Chondrocyte (in vitro differentiated cells): Measurements from ENCODE around the gene ITK. TPM values are rescaled to one million over a fixed set of nuclear protein-coding genes. Genes with fewer than 3 reads are reported as not detected.

Experiments
- DNase-seq: peaks from one replicate; pipeline ENCODE4 v3.0.0; 2021; ENCODE audit warnings: mixed read lengths, low spot score
- H3K27ac Mint-ChIP-seq: one replicate; pipeline ENCODE4 v1.8.0; 2021; ENCODE audit warnings: mild to moderate bottlenecking, moderate library complexity, mixed read lengths; ENCODE audit not compliant: unreplicated experiment
- H3K27me3 Mint-ChIP-seq: 2 replicates; pipeline ENCODE4 v1.8.0; 2021; ENCODE audit warnings: low read depth, mixed read lengths
- H3K36me3 Mint-ChIP-seq: 2 replicates; pipeline ENCODE4 v1.8.0; 2021; ENCODE audit warnings: low read depth, mixed read lengths
- H3K4me1 Mint-ChIP-seq: 2 replicates; pipeline ENCODE4 v1.8.0; 2021; ENCODE audit warnings: low read depth, mild to moderate bottlenecking, mixed read lengths
- H3K4me3 Mint-ChIP-seq: one replicate; pipeline ENCODE4 v1.8.0; 2021; ENCODE audit warnings: mild to moderate bottlenecking, moderate library complexity, mixed read lengths; ENCODE audit not compliant: unreplicated experiment
- H3K9me3 Mint-ChIP-seq: 2 replicates; pipeline ENCODE4 v1.8.0; 2021; ENCODE audit warnings: low read depth, mixed read lengths
- CTCF ChIP-seq: fragments of 200-600 bp; sonication (generic); IDR thresholded peaks from 2 replicates; pipeline ENCODE4 v1.5.0; 2021; ENCODE audit warnings: antibody characterized with exemption, mild to moderate bottlenecking, moderate library complexity
- total RNA-seq: library from RNA; stranded (reverse); gene quantifications from 3 replicates; pipeline ENCODE4 v1.2.1, GENCODE V29; 2021

ITK gene
- total RNA-seq, 1 donor from 2014 or later, result not detected

DNA sequence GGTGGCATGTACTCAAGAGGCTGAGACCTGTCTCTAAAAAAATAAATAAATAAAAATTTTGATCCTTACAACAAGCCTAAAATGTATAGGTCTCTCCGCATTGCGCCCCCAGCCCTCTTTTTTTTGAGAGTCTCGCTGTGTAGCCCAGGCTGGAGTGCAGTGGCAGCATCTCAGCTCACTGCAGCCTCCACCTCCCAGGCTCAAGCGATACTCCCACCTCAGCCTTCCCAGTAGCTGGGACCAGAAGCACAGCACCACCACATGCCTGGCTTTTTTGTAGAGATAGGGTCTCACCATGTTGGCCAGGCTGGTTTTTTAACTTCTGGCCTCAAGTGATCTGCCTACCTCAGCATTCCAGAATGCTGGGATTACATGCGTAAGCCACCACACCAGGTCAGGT is 12.4 kb upstream of the ITK start:
- H3K4me3 Mint-ChIP-seq, result no peak overlapping the region
- no peaks in the 10 kb centered on the region for H3K4me1 Mint-ChIP-seq
- H3K27me3 Mint-ChIP-seq, result peaks cover 36% of the 10 kb centered on the region
- no peak for TF ChIP-seq CTCF
- no peaks in the 10 kb centered on the region for H3K9me3 Mint-ChIP-seq
- no peaks in the 10 kb centered on the region for H3K36me3 Mint-ChIP-seq
- DNase-seq, result no peak
- no peak overlapping the region for H3K27ac Mint-ChIP-seq

- Mint-ChIP-seq H3K4me1 (no peaks in the 10 kb centered on the region), H3K4me3 (no peak overlapping the region), H3K27me3 (peaks cover 24% of the 10 kb centered on the region), H3K36me3 (no peaks in the 10 kb centered on the region), H3K9me3 (no peaks in the 10 kb centered on the region), H3K27ac (no peak overlapping the region)
- DNase-seq, result no peak
- no peak for TF ChIP-seq CTCF
These were observed 8.2 kb upstream of the ITK start for GRCh38 chr5:157172403-157172802.

DNA sequence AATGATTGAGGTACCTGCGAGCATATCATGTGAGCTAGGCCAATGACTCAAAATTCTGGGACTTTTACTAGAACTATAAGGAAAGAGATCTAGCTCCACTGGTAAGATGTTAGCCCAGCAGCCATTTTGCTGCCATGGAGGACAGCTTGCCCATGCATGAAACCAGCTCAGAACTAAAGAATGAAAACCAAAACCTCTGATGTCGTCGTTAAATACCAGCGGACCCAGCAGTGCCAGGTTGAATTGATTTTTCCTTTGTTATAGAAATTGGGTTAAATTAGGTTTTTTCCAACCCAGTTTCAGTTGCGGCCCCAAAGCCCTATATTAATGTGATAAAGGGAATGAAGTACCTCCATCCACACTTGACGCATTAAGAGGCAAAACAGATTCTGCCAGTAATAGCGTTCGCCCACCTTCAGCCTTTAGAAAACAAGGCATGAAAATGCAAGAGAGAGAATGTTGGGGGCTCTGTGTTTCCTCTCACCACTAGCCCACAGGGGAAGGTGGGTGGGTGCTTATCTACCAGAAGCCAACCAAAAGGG is 5.5 kb upstream of the ITK start:
- H3K4me3 Mint-ChIP-seq, result no peak overlapping the region
- H3K27me3 Mint-ChIP-seq, result peaks cover 27% of the 10 kb centered on the region
- peaks cover 3% of the 10 kb centered on the region for H3K36me3 Mint-ChIP-seq
- no peak for DNase-seq
- H3K4me1 Mint-ChIP-seq, result no peaks in the 10 kb centered on the region
- TF ChIP-seq CTCF, result no peak
- H3K9me3 Mint-ChIP-seq, result peaks cover 4% of the 10 kb centered on the region
- H3K27ac Mint-ChIP-seq, result no peak overlapping the region

GRCh38 chr5:157177953-157178352 is 2.7 kb upstream of the ITK start:
- Mint-ChIP-seq H3K27ac (no peak overlapping the region), H3K9me3 (peaks cover 4% of the 10 kb centered on the region), H3K27me3 (peaks cover 46% of the 10 kb centered on the region), H3K36me3 (peaks cover 3% of the 10 kb centered on the region), H3K4me1 (no peaks in the 10 kb centered on the region), H3K4me3 (no peak overlapping the region)
- DNase-seq, result no peak
- TF ChIP-seq CTCF, result no peak

GRCh38 chr5:157178966-157179365 is 1.7 kb upstream of the ITK start:
- TF ChIP-seq CTCF, result no peak
- H3K4me1 Mint-ChIP-seq, result no peaks in the 10 kb centered on the region
- H3K9me3 Mint-ChIP-seq, result peaks cover 4% of the 10 kb centered on the region
- no peak overlapping the region for H3K27ac Mint-ChIP-seq
- DNase-seq, result no peak
- no peak overlapping the region for H3K4me3 Mint-ChIP-seq
- peaks cover 48% of the 10 kb centered on the region for H3K27me3 Mint-ChIP-seq
- H3K36me3 Mint-ChIP-seq, result peaks cover 3% of the 10 kb centered on the region
